Measurements from ENCODE around the gene PDE4B. TPM values are rescaled to one million over a fixed set of nuclear protein-coding genes. Genes with fewer than 3 reads are reported as not detected.
"Not testable (repeated sequence)": the region's sequence is repeated elsewhere in the genome, so short reads cannot be mapped to it uniquely, and the experiment has no call there.

The PDE4B gene
- total RNA-seq, 1 donor from 2014 or later = 54.6 TPM

DNA sequence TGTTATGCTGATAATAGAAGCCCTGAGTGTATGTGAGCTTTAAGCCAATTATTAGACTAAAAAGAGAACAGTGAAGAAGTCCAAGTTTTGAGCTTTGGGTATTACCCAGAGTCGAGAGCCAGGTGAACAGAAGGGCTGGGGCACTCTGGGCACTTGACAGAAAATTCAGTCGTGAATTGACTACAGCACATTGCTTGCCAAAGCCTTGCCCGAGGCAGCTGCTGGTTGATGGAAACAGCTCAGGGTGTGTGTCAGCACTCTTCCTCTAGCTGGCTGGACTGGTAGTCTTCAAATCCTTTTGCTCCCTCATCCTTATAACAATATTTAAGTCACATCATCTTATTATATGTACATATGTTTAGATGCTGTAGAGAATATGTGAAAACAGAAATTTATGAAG, 21.3 kb downstream of the PDE4B start:
- intact Hi-C loops (cut with micrococcal nuclease) = loop anchor here (2.0 to 10.0 kb wide), 10 partner anchors 143 to 1871 kb away; partner anchors contain the start of genes AK4, GADD45A and IL23R

DNA sequence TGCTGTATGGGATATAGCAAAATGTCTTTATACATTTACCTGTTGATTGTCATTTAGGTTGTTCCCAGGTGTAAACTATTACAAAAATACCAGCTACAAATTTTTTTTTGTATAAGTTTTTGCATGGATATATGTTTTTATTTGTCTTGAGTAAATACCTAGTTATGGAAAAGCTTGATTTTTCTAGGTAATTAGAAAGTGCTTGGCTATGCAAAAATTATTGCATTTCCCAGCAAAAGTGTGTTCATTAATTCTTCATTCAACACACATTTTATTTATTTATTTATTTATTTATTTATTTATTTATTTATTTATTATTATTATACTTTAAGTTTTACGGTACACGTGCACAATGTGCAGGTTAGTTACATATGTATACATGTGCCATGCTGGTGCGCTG, 22.1 kb downstream of the PDE4B start:
- intact Hi-C loops (cut with micrococcal nuclease) = loop anchor here (5.0 to 10.0 kb wide), 7 partner anchors 143 to 1870 kb away; partner anchors contain the start of genes AK4, GADD45A and IL23R

DNA sequence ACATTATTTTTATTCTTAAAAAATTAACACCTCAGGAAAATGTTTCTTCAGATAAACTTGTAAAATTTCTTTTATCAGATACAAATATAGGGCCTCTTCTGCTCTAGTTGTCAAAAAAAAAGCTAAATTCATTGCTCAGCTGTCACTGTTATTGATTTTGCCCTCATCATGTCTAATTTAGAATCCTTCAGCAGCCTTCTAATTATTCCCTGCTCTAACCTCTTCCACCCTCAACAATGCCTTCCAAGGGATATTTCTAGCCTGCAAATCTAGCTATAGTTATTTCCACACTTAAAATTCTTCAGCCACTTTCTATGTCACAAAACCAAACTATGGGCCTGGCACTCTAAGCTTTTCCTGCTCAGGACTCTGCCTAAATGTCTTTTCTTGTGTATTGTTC, 25.2 kb downstream of the PDE4B start:
- intact Hi-C loops (cut with micrococcal nuclease) = loop anchor here (10.0 kb wide), 2 partner anchors 1347 to 1867 kb away; partner anchors contain the start of genes GADD45A and IL23R

DNA sequence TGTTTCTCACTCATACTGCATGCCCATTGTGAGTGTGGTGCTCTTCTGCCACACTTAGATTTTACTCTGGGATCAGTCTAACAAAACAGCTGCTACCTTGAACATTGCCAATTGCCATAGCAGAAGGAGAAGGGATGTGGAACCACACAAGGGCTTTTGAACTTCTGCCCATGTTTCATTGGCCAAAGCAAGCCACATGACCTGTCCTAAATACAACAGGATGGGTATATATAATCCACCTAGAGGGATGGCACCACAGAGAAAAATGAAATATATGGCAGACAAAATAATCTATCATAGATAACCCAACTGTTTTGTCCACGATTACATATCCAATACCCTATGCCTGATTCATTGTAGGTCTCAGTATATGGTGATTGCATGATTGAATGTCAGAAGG, 26.3 kb downstream of the PDE4B start:
- intact Hi-C loops (cut with micrococcal nuclease) = loop anchor here (10.0 kb wide), 2 partner anchors 1346 to 1866 kb away; partner anchors contain the start of genes GADD45A and IL23R

DNA sequence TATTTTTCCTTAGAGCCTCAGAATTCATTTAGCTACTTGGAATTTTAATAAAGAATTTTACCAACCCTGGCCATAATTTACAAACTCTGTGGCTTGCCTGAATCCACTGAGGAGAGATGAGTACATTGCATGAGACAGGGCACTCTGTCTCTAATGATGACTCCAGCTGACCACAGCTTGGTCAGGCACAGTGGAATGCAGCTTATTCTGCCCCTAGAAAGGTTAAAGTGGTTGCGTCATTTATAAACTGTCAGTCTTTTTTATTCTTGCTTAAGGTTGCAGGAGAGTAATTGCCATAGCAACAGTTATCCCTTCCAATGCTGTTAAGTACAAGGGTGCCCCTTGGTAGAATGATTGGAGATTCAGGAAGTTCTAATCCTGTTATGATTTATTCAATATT, 28.3 kb downstream of the PDE4B start:
- intact Hi-C loops (cut with micrococcal nuclease) = no loop called here

DNA sequence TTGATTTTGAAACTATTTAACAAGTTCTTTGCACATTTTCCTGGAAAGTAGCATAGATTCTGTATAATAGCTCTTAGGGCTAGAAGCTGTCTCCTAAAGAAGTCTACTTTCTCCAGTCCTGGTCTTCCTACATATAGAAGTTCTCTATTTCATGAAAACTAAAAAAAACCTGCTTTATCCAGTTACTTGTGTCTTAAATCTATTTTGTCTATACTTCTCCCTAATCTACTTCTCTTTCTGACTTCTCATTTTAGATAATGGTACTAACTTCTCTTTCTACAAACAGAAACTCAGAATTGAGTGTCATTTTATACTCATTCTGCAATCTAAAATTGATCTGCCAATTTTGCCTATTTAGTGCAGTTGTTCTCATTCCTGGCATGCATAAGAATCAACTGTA, 28.7 kb downstream of the PDE4B start:
- intact Hi-C loops (cut with micrococcal nuclease) = no loop called here

DNA sequence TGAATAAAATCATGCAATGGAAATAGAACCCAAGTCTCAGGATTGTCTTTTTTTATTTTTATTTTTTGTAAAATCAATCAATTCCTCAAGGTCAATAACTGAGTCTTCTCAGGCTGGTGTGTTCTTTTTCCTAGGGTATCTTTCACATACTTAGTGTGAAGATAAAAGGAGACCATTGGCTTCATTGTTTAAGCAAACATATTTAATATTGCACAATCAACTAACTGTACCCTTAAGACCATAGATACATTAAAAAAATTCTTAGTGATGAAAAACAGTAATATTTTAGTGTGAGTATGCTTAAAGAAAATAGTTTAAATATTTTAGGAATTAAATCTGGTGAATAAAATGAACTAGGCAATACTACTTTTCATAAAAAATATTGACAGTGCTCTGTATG, 31.4 kb downstream of the PDE4B start:
- intact Hi-C loops (cut with micrococcal nuclease) = no loop called here

DNA sequence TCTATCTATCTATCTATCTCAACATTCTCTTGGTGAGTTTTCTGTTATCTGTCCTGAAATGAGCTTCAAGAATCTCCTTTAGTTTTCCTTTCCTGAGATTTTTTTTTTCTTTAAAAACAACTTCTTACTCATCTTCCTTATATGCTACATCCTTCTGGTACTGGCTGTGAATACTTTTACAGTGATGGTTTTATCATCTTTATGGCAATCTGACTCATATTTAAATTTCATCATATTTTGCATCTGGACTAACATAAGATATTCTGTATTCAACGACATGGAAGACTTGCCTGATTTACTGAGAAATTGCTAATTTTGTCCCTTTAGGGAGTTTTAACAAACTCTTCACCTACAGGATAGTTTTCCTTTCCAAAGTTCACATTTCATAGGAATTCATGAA, 33.0 kb downstream of the PDE4B start:
- intact Hi-C loops (cut with micrococcal nuclease) = no loop called here

DNA sequence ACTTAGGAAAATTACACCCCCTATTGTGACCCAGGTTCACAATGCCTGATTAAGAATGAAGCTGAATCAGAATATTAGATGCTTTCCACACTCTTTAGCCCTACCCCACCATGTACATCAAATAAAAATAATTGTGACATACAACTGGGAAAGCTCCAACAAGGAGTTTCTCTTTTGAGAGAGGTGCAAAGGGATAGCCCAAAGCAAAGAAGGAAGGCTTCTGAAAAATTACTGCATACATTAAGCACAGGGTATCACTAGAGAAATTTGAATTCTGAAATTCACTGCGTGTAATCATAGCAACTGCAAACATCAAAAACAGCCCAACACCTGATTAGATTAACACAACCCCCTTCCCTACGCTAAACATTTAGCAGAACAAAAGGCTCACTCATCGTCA, 34.1 kb downstream of the PDE4B start:
- intact Hi-C loops (cut with micrococcal nuclease) = no loop called here

DNA sequence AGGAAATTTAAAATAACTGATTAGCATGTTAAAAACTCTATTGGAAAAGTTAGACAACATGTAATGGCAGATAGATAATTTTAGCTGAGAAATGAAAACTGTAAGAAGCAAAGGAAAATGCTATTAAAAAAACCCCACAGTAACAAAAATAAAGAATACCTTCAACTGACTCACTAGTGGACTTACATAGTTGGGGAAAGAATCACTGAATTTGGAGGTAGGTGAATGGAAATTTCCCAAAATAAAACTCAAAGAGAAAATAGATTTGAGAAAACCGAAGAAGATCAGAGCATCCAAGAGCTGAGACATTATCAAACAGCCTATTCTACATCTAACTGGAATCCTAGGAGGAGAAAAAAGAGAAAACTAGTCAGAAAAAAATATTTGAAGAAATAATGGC, 34.7 kb downstream of the PDE4B start:
- intact Hi-C loops (cut with micrococcal nuclease) = no loop called here

DNA sequence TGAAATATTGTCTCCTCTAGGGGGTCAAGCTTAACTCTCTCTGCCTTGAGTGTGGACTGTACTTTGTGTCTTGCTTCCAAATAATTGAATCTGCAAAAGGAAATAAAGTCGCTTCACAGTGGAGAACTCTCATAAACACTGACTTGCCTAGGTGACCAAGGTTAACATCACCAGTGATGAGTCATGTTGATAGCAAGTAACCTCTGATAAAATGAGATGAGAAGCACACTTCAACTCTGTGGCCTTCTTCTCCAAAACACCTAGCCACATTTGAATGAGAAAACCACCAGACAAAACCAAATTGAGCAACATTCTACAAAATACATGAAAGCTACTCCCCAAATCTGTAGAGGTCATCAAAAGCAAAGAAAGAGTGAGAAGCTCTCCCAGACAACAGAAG, 37.6 kb downstream of the PDE4B start:
- intact Hi-C loops (cut with micrococcal nuclease) = loop anchor here (1.0 to 2.0 kb wide), 4 partner anchors 18 to 412 kb away; no protein-coding TSS in a partner anchor

DNA sequence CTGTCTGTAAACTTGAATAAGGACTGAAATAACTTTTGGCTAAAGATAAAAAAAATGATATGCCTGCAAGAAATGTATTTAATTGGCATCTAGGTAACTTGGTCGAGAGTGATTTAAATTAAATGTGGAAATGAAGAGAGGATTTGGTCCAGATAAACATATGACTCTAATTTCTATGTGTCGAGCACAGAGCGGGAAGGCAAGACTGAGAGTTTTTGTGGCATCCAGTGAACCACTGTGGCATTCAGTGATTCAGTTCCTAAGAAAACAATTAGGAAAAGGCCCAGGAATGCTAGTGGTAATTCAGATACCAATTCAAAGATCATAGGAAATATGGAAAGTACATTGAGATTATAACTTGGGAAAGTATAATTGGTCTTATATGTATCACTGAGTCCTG, 39.6 kb downstream of the PDE4B start:
- intact Hi-C loops (cut with micrococcal nuclease) = no loop called here

DNA sequence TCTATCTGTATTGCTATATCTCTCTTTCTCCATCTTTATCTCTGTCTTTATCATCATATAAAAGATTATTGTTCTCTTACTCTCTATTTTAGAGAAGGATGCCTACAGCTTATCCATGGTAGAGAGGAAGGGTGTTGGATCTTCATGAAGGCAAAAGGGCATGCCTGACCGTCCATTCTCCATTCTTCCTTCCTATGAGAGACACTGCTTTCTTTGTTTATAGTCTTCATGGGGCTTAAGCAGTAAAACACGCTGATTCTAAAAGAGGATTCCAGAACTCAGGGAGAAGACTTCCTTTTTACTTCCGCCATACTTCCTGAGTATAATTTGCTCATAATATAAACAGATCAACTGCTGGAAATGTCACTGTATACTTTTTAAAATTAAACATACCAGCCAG, 44.0 kb downstream of the PDE4B start:
- intact Hi-C loops (cut with micrococcal nuclease) = no loop called here

DNA sequence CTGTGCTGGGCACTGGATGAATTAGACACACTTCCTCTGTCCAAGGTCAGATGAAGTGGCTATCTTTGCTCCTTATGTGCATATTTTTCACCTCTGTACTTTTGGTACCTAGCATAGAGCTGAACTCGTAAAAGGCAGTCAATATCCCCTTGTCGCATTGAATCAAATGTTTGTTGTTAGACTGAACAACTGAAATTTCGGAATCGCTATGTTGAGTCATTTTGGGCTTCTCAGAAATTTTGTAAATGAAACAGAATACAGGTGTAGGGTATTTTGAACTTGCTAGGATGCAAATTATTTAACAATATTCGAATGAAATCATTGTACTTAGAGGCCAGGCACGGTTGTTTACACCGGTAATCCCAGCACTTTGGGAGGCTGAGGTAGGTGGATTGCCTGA, 48.0 kb downstream of the PDE4B start:
- intact Hi-C loops (cut with micrococcal nuclease) = no loop called here

DNA sequence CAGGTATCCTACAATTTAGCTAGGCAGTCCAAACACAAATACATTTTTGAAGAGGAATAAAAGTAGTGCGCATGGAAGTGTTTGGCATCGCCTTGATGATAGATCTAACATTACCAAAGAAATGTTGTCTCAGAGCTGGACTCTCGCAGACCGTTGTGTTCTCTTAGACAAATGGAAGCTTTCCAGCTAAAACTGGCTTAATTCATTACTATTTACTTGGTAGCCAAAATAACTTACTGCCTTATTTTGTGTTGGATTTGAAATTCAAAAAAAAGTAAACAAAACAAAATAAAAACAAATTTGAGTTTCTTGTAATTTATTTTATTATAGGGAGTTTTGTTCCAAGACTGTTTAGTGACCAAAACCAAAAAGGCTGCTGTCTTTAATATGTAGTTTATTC, 51.6 kb downstream of the PDE4B start:
- intact Hi-C loops (cut with micrococcal nuclease) = no loop called here

DNA sequence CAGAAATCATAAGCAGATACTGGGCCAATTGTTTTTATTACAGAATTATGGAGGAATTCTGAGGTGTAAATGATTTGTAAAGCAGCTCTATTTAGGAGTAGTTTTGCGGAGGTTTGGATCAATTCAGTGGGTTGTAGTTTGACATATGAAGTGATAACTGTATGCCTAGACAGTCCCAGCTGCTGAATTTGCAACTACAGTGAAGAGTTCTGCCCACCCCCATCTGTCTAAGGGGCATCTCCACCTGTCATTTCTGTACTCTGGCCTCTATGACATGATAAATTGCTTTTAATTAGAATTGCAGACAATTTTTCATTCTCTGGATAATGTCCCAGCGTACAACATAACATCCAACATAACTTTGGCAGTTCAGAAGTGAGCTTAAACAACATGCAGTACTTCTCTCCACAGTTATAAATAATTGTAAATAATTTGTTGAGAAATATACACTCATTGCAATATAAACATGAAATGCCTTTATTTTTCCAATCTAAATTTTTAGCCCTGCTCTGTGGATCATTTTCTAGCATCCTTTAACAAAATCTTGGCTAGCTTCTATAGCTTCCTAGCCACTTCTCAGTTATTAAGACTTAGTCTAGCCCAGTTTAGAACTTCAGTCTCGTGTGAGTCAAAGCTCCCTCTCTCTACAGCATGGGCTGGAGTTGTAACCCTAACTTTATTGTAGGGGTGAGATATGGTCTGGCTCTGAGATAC, 52.3 kb downstream of the PDE4B start:
- intact Hi-C loops (cut with micrococcal nuclease) = no loop called here

DNA sequence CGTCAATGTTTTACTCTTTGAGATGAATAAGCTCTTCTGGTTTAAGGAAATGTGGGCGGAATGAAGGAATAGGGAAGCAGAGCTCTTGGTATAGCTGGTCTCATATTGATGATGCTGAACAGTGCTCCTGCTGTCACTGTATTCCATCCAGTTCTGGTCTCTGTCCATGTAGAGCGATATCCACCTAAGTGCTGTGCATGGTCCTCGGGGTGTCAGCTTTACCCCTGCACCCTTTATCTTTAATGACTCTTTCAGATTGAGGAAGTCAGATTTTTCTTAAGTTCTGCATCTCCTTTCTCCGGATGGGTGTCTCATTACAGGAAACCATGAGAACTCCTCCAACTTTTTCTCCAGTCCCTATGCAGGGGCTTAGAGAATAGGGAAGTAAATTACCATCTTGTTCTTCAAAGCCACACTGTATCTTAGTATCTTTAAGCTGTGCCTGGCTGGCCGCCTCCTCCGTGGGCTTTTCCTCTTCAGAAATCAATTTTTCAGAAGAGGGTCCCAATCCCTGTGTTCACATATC, 52.9 kb downstream of the PDE4B start:
- intact Hi-C loops (cut with micrococcal nuclease) = no loop called here

DNA sequence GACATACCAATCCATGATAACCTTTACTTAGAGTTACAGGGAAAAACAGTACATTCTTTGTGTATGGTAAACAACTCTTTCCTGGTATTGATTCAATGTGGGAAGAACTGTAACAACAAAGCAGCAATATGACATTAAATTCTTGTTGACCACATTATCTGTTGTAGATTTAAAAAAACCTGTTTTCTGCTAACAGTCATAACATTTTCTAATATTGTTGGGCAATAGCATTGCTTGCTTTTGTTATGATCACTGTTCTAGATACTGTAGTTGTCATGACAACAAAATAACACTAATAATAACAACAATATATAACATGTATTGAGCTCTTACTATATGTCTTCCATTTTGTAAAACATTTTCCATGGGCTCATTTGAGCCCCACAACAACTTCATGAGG, 54.2 kb downstream of the PDE4B start:
- intact Hi-C loops (cut with micrococcal nuclease) = no loop called here

DNA sequence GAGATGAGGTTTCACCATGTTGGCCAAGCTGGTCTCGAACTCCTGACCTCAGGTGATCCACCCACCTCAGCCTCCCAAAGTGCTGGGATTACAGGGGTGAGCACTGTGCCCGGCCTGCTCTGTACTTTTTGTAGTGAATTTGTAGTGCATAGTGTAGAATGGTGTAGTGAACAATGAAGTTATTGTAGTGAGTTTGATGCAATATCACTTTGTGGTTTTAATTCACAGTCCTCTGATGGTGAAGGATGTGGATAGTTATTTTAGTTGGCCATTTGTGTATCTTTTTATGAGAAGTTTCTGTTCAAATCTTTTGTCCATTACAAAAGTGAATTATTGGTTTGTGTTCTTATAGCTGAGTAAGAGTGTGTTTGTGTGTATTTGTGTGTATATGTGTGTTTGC, 57.6 kb downstream of the PDE4B start:
- intact Hi-C loops (cut with micrococcal nuclease) = no loop called here

DNA sequence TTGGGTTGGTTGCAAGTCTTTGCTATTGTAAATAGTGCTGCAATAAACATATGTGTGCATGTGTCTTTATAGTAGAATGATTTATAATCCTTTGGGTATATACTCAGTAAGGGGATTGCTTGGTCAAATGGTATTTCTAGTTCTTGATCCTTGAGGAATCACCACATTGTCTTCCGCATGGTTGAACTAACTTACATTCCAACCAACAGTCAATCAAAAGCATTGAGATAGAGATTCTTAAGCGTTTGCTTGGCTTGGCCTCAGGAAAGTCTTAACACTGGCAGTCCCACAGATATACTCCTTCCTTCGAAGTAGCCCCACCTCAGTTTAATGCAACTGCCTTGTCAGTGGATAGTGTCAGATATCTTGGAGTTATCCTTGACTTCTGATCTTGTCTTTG, 63.9 kb downstream of the PDE4B start:
- intact Hi-C loops (cut with micrococcal nuclease) = not testable (repeated sequence)

DNA sequence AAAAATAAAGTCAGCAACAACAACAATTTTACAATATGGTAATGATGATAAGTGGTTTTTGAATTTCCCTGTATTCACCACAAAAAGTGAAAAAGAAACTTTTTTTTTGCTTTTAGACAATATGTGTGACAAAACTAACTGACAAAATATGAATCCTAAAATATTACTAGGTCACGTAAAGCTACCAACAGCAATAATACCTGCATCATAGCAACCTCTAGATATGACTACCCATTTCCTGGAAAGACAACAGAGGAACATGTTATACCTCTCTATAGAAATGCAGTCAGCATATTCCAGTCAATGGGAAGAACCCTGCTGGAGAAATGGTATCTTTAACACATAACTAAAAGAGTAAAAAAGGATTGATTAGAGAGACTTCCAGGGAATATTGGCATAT, 73.7 kb downstream of the PDE4B start:
- intact Hi-C loops (cut with micrococcal nuclease) = loop anchor here (1.0 to 5.0 kb wide), 4 partner anchors 36 to 376 kb away; partner anchors contain the start of gene PDE4B

DNA sequence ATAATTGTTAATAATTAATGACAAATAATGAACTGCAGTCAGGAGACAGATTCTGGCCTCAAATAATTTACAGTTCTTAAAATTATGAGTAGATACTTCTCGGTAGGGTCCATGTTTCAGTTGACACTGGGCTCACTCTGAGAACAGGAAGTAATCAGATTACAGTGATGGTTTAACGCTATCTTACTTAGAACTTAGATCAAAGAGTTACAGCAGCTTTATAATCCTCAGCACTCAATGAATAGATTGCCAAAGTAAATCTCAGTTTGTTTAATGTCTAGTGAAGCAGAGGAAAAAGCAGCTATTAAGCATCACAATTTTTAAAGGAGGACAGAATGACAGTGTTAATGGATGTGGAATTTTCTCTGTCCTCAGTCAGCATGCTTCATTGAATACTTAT, 79.6 kb downstream of the PDE4B start:
- intact Hi-C loops (cut with micrococcal nuclease) = no loop called here

DNA sequence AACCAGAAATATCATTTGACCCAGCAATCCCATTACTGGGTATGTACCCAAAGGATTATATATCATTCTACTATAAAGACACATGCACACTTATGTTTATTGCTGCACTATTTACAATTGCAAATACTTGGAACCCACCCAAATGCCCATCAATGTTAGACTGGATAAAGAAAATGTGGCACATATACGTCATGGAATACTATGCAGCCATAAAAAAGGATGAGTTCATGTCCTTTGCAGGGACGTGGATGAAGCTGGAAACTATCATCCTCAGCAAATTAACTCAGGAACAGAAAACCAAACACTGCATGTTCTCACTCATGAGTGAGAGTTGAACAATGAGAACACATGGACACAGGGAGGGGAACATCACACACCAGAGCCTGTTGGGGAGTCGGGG, 85.6 kb downstream of the PDE4B start:
- intact Hi-C loops (cut with micrococcal nuclease) = not testable (repeated sequence)
